CD4-positive, alpha-beta T cell treated with Interleukin-15 for 1 hour (primary cell): ENCODE data around the gene CYCS.
"Not testable (repeated sequence)": the region's sequence is repeated elsewhere in the genome, so short reads cannot be mapped to it uniquely, and the experiment has no call there.

Source experiments
- DNase-seq: peaks from one replicate; pipeline ENCODE4 v3.0.0-alpha.2; 2020

CYCS gene

DNA sequence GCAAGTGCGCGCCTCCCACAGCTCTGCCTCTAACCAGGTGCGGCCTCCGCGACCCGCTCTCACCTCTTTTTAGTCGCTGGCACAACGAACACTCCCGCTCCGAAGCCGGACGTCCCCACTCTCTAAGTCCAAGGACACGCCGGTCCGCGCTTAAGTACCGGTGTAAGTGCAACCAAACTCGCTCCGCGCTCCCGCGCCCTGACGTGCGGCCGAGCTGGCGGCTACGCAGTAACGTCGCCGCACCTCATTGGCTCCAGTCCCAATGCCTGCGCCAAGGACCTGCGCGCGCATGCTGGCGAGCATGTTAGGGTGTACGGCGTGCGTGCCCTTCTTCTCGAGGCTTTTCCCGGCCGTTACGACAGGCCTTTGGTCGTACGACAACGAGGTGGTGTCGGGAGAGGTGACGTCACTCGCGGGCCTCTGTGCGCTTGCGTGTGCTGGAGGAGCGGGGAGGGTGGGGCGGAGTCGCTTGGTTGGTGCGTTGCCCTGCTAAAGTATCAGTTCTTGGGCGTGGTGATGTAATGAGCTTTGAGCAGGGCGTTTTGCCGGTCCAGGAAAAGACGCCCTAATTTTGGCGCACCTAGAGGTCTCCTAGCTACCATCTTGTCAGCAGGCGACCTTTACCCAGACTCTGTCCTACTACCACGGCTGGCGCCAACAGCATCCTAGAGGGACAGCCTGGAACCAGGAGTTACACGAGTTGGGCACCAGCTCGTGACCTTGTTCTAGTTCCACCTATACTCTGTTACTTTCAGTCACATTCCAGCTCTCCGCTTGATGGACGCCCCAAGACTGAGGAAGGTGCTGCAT is at the start of gene CYCS:
CYCS (minus strand) TSS at position 124 of the 810 bp plus-strand sequence. CDS start 1,141 bp downstream, outside the sequence.
- DNase-seq = peak; percentile 100

GRCh38 chr7:25173184-25173583 is 48.1 kb upstream of the CYCS start:
- no peak for DNase-seq

GRCh38 chr7:25171516-25171915 is 46.5 kb upstream of the CYCS start:
- no peak for DNase-seq

GRCh38 chr7:25171071-25171470 is 46.0 kb upstream of the CYCS start:
- DNase-seq = no peak

- no peak for DNase-seq
Measured at GRCh38 chr7:25169683-25170082, 44.6 kb upstream of the CYCS start.

DNA sequence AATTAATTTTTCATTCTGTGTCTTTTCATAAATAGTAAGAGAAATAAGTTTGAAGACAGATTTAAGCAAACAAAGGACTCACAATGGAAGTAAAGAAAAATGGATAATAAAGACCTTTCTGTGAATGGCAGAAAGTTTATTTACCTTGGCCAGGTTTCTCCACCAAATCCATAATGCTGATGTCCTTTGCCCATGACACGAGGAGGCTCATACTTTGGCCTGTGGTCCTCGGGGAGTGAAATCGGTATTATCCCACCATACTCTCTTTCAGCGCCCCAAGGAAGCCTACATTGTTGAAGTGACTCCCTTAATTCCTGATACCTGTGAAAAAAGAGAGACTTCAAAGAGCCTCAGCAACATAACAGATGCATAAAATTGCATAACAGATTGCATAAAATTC is 43.1 kb upstream of the CYCS start:
- DNase-seq = no peak

DNA sequence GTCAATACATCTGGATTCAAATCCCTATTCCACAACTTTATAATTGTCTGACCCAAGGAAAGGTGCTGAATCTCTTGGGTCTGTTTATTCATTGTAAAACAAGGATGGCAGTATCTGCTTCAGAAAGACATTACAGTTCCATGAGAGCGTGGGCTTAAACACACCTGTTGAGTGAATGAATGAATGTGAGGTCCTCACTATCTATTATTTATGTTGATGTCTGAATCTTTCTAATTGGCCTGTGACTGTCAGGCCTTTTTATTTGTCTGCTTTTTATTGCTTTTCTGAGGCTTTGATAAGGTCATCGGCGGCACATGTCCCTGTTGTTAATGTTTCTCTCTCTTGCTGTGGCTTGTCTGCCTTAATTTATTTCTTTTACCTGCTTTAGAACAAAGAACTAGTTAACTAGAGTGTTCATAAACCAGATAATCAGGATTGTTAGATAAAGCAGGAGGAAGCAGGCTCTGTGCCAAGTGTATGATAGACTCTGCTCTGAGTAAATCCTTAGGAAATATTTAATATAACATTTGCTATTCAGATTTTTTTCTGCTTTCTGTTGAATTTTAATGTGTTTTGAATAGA is 42.3 kb upstream of the CYCS start:
- DNase-seq = no peak

GRCh38 chr7:25159983-25160596 is 35.0 kb upstream of the CYCS start:
- DNase-seq = not testable (repeated sequence)

DNA sequence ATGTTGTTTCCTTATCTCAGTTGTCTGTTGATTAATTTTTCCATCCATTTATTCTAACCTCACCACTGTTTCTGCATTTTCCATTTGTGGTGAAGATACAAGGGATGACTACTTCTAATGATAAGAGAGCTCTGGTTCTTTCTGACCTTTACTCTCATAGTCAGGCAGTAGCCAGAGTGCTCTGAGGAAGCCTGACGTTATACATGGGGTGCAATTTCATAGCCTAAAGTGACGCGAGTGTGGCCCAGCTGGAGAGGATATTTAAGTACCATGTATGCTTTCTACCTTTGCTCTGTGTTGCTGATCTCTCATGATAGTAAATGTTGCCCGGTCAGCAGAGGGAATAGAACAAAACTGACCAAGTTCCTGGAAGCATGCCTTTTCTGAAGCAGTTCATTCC is 33.9 kb upstream of the CYCS start:
- DNase-seq = no peak

DNA sequence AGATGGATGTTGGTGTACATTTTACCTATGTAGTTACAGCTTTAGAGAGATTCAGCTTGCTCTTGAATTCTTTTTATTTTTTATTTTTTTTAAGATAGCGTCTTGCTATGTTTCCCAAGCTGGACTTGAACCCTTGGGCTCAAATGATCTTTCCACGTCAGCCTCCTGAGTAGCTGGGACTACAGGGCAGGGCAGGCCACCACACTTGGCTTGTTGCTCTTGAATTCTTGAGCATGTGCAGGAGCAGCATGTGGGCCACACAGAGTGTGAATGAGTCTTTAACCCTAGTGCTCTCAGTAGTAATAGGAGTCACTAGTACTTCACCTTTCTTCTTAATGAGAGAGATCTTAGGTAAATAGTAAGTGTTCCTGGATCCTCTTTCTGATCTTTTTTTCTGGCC is 26.7 kb upstream of the CYCS start:
- no peak for DNase-seq

- no peak for DNase-seq
Measured at GRCh38 chr7:25149836-25150235, 24.8 kb upstream of the CYCS start.

GRCh38 chr7:25148772-25149575 is 23.9 kb upstream of the CYCS start:
- no peak for DNase-seq

DNA sequence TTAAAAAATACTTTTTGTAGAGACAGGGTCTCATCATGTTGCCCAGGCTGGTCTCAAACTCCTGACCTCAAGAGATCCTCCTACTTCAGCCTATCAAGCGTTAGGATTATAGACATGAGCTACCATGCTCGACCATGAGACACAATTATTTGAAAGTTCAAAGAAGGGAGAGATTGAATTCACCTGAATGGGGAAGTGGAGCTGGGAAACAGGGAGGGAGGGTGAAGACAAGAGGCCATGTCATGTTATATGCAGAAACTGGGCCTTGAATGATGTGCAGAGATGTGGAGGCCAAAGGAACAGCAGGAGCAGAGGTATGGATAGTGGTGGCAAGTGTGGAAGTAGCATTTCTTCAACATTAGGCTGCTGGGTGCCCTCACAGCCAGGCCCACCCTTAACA is 18.7 kb upstream of the CYCS start:
- no peak for DNase-seq

DNA sequence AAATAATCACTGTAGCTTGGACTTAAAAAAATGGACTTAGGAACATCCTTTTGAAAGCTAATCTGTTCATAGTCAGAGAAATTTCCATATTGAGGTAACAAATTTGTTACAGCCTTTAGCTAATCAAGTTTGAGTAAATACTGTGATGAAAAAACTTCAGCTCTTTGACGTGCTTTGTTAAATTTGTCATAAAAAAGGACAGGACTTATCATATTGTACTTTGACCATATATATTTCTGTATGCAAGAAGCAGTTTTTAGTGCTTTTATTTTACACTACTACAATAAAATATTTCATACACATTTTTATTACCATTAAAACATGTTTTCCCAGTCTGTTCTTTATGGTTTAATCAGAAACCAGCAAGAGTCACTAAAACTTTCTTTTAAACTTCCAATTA is 14.5 kb upstream of the CYCS start:
- no peak for DNase-seq

- DNase-seq = no peak
Measured at GRCh38 chr7:25134358-25135010, 9.4 kb upstream of the CYCS start.

- DNase-seq = no peak
Measured at GRCh38 chr7:25132430-25132829, 7.4 kb upstream of the CYCS start.

- DNase-seq = no peak
Measured at GRCh38 chr7:25126751-25127150, 1.7 kb upstream of the CYCS start.

DNA sequence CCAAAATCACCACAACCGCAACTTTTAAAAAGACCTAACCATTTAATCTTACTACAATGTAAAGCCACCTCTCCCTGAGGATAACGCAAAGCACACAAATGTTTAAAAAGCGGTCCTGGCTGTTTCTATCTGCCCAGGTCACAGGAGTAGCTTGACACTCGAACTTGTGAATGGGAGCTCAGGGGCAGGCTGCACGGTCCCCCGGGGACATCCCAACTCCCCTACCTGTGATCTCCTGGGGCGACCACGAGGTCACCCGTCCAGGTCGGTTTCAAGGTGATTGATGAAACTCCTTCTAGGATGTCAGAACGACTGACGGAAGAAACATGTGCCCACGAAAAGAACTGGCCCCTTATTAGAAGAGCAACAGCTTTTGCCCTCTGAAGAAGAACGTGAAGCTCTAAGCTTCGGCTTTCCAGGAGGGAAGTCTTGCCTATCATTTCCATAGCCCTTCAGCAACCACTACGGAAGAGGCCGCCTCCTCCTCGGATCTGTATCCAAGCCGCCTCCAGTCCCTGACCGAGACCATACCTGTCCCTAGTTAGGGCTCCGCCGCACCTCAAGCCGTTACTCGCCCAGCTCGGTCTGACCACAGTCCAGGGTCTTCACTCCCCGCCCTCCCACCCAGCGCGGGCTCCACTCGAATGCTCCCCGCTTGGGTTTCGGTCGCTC is 459 bp downstream of the CYCS start:
- peak; percentile 24 for DNase-seq

GRCh38 chr7:25122373-25122772 is 2.7 kb downstream of the CYCS start:
- no peak for DNase-seq

- no peak for DNase-seq
Measured at GRCh38 chr7:25121599-25121998, 3.5 kb downstream of the CYCS start.

DNA sequence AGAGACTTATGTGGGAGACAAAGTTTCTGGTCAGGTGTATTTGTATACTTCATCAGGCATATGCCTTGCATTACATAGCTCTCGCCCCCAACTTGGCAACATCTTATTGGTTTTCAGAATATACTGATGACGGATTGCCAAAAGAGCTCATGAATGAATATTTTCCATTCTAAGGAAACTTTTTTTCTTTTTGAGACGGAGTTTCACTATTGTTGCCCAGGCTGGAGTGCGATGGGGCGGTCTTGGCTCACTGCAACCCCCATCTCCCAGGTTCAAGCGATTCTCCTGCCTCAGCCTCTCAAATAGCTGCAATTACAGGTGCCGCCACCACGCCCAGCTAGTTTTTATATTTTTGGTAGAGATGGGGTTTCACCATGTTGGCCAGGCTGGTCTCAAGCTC is 6.0 kb downstream of the CYCS start:
- DNase-seq = no peak

DNA sequence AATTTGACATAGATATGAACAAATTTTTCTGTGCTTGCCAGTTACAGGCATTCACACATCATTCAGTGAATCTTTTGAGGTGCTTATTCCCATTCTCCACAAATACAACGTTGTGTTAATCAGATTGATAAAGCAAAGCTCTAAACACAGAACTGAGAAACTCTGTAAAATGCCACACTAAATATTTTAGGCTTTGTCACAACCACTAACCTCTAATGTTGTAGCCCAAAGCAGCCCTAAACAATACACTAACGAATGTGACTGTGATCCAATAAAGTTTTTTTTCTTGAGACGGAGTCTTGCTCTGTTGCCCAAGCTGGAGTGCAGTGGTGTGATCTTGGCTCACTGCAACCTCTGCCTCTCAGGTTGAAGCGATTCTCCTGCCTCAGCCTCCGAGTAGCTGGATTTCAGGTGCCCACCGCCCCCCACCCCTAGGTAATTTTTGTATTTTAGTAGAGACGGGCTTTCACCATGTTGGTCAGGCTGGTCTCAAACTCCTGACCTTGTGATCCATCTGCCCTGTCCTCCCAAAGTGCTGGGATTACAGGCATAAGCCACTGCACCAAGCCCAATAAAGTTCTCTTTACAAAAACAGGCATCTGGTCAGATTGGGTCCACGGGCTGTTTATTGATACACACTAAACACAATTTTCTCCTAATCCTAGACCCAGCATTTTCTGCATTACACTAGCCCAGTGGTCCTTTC is 6.9 kb downstream of the CYCS start:
- DNase-seq = no peak
